GM12878 (cell line): ENCODE data around the gene RAD51B. TPM values are rescaled to one million over a fixed set of nuclear protein-coding genes. Genes with fewer than 3 reads are reported as not detected.
A peak's percentile ranks its signal among the peaks of the same experiment; 100 is the strongest.

Source experiments
- BCL3 ChIP-seq: IDR thresholded peaks from 2 replicates; pipeline ENCODE4 v1.6.1; 2011; ENCODE audit warnings: borderline replicate concordance, low read depth, mild to moderate bottlenecking, moderate library complexity, low read length; ENCODE audit not compliant: insufficient read depth, poor library complexity, severe bottlenecking
- CEBPB ChIP-seq, 2 experiments: fragments of 150-350 bp in 1 of 2; IDR thresholded peaks; 2 replicates each; pipeline ENCODE4 v1.6.1; 2012 to 2014; ENCODE audit warnings: low read depth in 2 of 2, low read length in 2 of 2, borderline replicate concordance in 1 of 2, inconsistent platforms in 1 of 2
- CHD4 ChIP-seq: fragments of 200-600 bp; sonication (generic); IDR thresholded peaks from 2 replicates; pipeline ENCODE4 v1.6.1; 2016; ENCODE audit warnings: mild to moderate bottlenecking
- IKZF1 ChIP-seq: fragments of 450-650 bp; conservative IDR thresholded peaks from 2 replicates; pipeline ENCODE4 v1.6.1; 2017; ENCODE audit warnings: antibody characterized with exemption, mild to moderate bottlenecking
- IKZF2 ChIP-seq, 2 experiments: fragments of 450-650 bp; IDR thresholded peaks; 2 replicates each; pipeline ENCODE4 v1.6.1; 2017; ENCODE audit warnings: mild to moderate bottlenecking in 2 of 2, moderate library complexity in 2 of 2
- IRF4 ChIP-seq: IDR thresholded peaks from 2 replicates; pipeline ENCODE4 v1.6.1; 2011; ENCODE audit warnings: low read depth, low read length
- MEF2A ChIP-seq: IDR thresholded peaks from 2 replicates; pipeline ENCODE4 v1.6.1; 2011; ENCODE audit warnings: low read depth, mild to moderate bottlenecking, low read length, moderate library complexity; ENCODE audit not compliant: insufficient read depth
- PAX8 ChIP-seq: fragments of 450-650 bp; IDR thresholded peaks from 2 replicates; pipeline ENCODE4 v1.6.1; 2017; ENCODE audit warnings: mild to moderate bottlenecking, moderate library complexity
- PKNOX1 ChIP-seq: fragments of 450-650 bp; IDR thresholded peaks from 2 replicates; pipeline ENCODE4 v1.6.1; 2016; ENCODE audit warnings: mild to moderate bottlenecking
- POU2F2 ChIP-seq: IDR thresholded peaks from 3 replicates; pipeline ENCODE4 v1.6.1; 2011; ENCODE audit warnings: low read depth, mild to moderate bottlenecking, low read length, borderline replicate concordance
- PRDM15 ChIP-seq: fragments of 450-650 bp; formaldehyde crosslinking; IDR thresholded peaks from 2 replicates; pipeline ENCODE4 v1.4.0; 2020; ENCODE audit warnings: mild to moderate bottlenecking, moderate library complexity
- REST ChIP-seq: IDR thresholded peaks from 2 replicates; pipeline ENCODE4 v1.6.1; 2012; ENCODE audit warnings: mild to moderate bottlenecking, low read depth, low read length
- SIX5 ChIP-seq: IDR thresholded peaks from 2 replicates; pipeline ENCODE4 v1.6.1; 2011; ENCODE audit warnings: mild to moderate bottlenecking, low read depth, low read length, moderate library complexity; ENCODE audit not compliant: severe bottlenecking
- SMARCA5 ChIP-seq: fragments of 450-650 bp; IDR thresholded peaks from 2 replicates; pipeline ENCODE4 v1.6.1; 2017; ENCODE audit warnings: mild to moderate bottlenecking
- SP1 ChIP-seq: IDR thresholded peaks from one replicate; pipeline ENCODE4 v1.6.1; 2011; ENCODE audit warnings: low read depth, low read length
- STAT3 ChIP-seq: IDR thresholded peaks from 2 replicates; pipeline ENCODE4 v1.6.1; 2011; ENCODE audit warnings: low read depth, low read length, improper control_type of control experiment
- TCF7 ChIP-seq: IDR thresholded peaks from 2 replicates; pipeline ENCODE4 v1.6.1; 2014; ENCODE audit warnings: antibody characterized with exemption, borderline replicate concordance
- polyA plus RNA-seq, 11 experiments: library from polyadenylated mRNA; depleted of rRNA in 4 of 11; unstranded in 6 of 11; stranded (reverse) in 5 of 11; fragments of >200 nt; fragmentation: Nextera tagmentation in 4 of 11; fragmentation: Illumina TruSeq in 1 of 11; extraction: Ambion mirVana in 4 of 11; extraction: Trizol in 1 of 11; gene quantifications; 1 replicate in 1 of 11; 2 replicates in 10 of 11; pipeline versions ENCODE4 v1.2.1 to v1.2.3, GENCODE V29; 2011 to 2016; ENCODE audit warnings: inconsistent platforms in 2 of 11, missing spikeins in 2 of 11, low read depth in 1 of 11
- total RNA-seq, 4 experiments: library from RNA; depleted of rRNA in 3 of 4; stranded (reverse); fragments of >200 nt in 3 of 4; fragmentation: Illumina TruSeq in 1 of 4; extraction: Trizol in 1 of 4; gene quantifications; 2 replicates each; pipeline versions ENCODE4 v1.2.1 to v1.2.3, GENCODE V29; 2013 to 2021

The RAD51B gene
- total and polyA plus RNA-seq, 10 of the 15 experiments (the other 5 are each of a cell fraction or from before 2014, with no cell fraction given) = 9.8 to 26.8 (median 21.3) TPM

- TF ChIP-seq SIX5 (no peak), PKNOX1 (peak; percentile 90), TCF7 (peak; percentile 97), SP1 (peak; percentile 76), SMARCA5 (no peak; the same call in 1 of the 2 replicates), BCL3 (no peak), CHD4 (no peak), CEBPB (IDR thresholded peaks at IDR 0.05; ENCODE audit: borderline replicate concordance in 1 of 2, low read depth in 2 of 2, low read length in 2 of 2) (peak in 1 of 2 experiments; percentile 63; a peak in 1 of 4 replicates), IKZF2 (IDR thresholded peaks at IDR 0.05) (peak; percentile 94 to 95), REST (no peak), STAT3 (0 out of 2 replicates have a peak, but pooled peaks have one; percentile 89), PRDM15 (no peak), IRF4 (peak; percentile 94), IKZF1 (peak; percentile 84), POU2F2 (peak; percentile 73; the same call in 2 of the 3 replicates), PAX8 (no peak), MEF2A (peak; percentile 80)
These were observed 866.0 kb downstream of the RAD51B start (continued) for GRCh38 chr14:68685419-68686204.
